Lower leg skin (tissue), 3 donors: ENCODE data around the gene RPS5.

Experiments
- POLR2A ChIP-seq, 2 donors: fragments of 450-650 bp; IDR thresholded peaks; one replicate each; pipeline ENCODE4 v1.6.1; 2016 to 2017; ENCODE audit warnings: antibody characterized with exemption in 2 of 2, mild to moderate bottlenecking in 1 of 2, moderate library complexity in 1 of 2
- TF ChIP-seq, protein P1 (sequence below), 3 donors: fragments of 450-650 bp; IDR thresholded peaks; one replicate each; pipeline ENCODE4 v1.5.1; 2016; ENCODE audit warnings: antibody characterized with exemption in 3 of 3, mild to moderate bottlenecking in 3 of 3, moderate library complexity in 2 of 3

DNA sequence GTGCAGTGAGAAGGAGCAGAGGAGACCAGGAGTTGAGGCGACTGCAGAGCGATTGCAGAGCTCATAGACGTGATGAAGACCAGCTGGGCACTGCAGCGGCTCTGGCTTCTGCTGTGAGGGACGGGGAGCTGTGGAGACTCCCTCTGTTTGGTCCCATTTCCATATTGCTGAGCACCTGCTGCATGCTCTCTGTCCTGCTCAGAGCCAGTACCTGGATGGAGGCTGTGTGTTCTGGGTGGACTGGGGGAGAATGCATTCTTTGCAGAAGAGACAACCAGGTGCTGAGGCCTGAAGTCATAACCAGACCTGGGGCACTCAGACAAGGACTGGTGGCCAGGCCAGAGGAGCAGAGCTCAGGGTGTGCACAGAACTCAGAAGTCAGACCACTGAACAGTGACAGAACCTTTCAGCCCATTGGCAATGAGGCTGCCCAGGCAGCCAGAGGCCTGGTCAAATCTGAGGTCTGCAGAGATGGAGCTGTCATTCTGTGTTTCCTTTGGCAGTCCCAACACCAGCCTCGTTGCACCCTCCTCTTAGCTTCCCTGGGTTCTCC lies 32.5 kb upstream of the RPS5 start:
- TF ChIP-seq, protein P1, sequence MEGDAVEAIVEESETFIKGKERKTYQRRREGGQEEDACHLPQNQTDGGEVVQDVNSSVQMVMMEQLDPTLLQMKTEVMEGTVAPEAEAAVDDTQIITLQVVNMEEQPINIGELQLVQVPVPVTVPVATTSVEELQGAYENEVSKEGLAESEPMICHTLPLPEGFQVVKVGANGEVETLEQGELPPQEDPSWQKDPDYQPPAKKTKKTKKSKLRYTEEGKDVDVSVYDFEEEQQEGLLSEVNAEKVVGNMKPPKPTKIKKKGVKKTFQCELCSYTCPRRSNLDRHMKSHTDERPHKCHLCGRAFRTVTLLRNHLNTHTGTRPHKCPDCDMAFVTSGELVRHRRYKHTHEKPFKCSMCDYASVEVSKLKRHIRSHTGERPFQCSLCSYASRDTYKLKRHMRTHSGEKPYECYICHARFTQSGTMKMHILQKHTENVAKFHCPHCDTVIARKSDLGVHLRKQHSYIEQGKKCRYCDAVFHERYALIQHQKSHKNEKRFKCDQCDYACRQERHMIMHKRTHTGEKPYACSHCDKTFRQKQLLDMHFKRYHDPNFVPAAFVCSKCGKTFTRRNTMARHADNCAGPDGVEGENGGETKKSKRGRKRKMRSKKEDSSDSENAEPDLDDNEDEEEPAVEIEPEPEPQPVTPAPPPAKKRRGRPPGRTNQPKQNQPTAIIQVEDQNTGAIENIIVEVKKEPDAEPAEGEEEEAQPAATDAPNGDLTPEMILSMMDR (IDR thresholded peaks at IDR 0.05), result no peak
- TF ChIP-seq POLR2A (IDR thresholded peaks at IDR 0.05), result no peak
